Small intestine (tissue), 7 donors: ENCODE measurements around the gene FOS. TPM values are rescaled to one million over a fixed set of nuclear protein-coding genes. Genes with fewer than 3 reads are reported as not detected.
"Not testable (repeated sequence)": the region's sequence is repeated elsewhere in the genome, so short reads cannot be mapped to it uniquely, and the experiment has no call there.

Source experiments
- DNase-seq, 2 donors: peaks; one replicate each; pipeline versions ENCODE4 v3.0.0 to v3.0.0-alpha.2; 2013
- FAIRE-seq: peaks from 2 replicates; lab custom pipeline; 2012; peaks lifted over from hg19 to GRCh38; lab: Jason Lieb, UNC
- H3K27ac ChIP-seq, 3 donors: one replicate each; pipeline ENCODE4 v1.5.1; 2013; ENCODE audit warnings: low read length in 2 of 3, mild to moderate bottlenecking in 2 of 3, control low read depth in 1 of 3, inconsistent platforms in 1 of 3, low read depth in 1 of 3, moderate library complexity in 1 of 3
- H3K27me3 ChIP-seq, 3 donors: one replicate each; pipeline ENCODE4 v1.6.1; 2013; ENCODE audit warnings: low read length in 3 of 3, inconsistent platforms in 1 of 3; ENCODE audit not compliant: control insufficient read depth in 3 of 3, insufficient read depth in 3 of 3
- H3K36me3 ChIP-seq, 3 donors: one replicate each; pipeline ENCODE4 v1.6.1; 2013; ENCODE audit warnings: low read length in 3 of 3, inconsistent platforms in 1 of 3, low read depth in 1 of 3, mild to moderate bottlenecking in 1 of 3, moderate library complexity in 1 of 3; ENCODE audit not compliant: control insufficient read depth in 3 of 3, insufficient read depth in 2 of 3
- H3K4me1 ChIP-seq, 3 donors: one replicate each; pipeline ENCODE4 v1.6.1; 2013; ENCODE audit warnings: low read length in 2 of 3, inconsistent platforms in 1 of 3, low read depth in 1 of 3, mild to moderate bottlenecking in 1 of 3, moderate library complexity in 1 of 3; ENCODE audit not compliant: control insufficient read depth in 3 of 3, insufficient read depth in 2 of 3
- H3K4me3 ChIP-seq, 3 donors: one replicate each; pipeline ENCODE4 v1.5.1; 2013; ENCODE audit warnings: low read length in 3 of 3, control low read depth in 1 of 3, inconsistent platforms in 1 of 3, low read depth in 1 of 3, mild to moderate bottlenecking in 1 of 3, moderate library complexity in 1 of 3
- H3K9me3 ChIP-seq, 2 donors: one replicate each; pipeline ENCODE4 v1.6.1; 2013; ENCODE audit warnings: low read depth in 1 of 2, low read length in 1 of 2; ENCODE audit not compliant: control insufficient read depth in 2 of 2, insufficient read depth in 1 of 2
- WGBS, 3 donors: extraction: QIAGEN DNeasy Blood & Tissue Kit; methylation state at CpG; one replicate each; pipeline ENCODE4 v1.1.7; 2013; 5-methylcytosine and 5-hydroxymethylcytosine counted together
- polyA plus RNA-seq, 4 donors: library from polyadenylated mRNA; stranded (reverse) in 3 of 4; unstranded in 1 of 4; fragments of 200-250 nt in 3 of 4; fragments of 120-200 nt in 1 of 4; gene quantifications; one replicate each; pipeline versions ENCODE4 v1.2.1 to v1.2.3, GENCODE V29; 2013
- donor health status: healthy with polysubstance abuse.
- donor health status: control.
- donor health status: control.
- donor health status: Bipolar disorder and iron deficiency.
- donor health status: healthy.

The FOS gene
- polyA plus RNA-seq, 4 donors: 71.6 to 1,102 (median 240) TPM

DNA sequence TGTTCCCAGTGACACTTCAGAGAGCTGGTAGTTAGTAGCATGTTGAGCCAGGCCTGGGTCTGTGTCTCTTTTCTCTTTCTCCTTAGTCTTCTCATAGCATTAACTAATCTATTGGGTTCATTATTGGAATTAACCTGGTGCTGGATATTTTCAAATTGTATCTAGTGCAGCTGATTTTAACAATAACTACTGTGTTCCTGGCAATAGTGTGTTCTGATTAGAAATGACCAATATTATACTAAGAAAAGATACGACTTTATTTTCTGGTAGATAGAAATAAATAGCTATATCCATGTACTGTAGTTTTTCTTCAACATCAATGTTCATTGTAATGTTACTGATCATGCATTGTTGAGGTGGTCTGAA, 3.0 kb downstream of the FOS start:
- FAIRE-seq (no peak), DNase-seq (no peak)
- 75 to 89% (median 86%) methylated on average over 1 of the region's 1 CpG for WGBS, 3 donors
- Histone ChIP-seq H3K27ac (peak overlapping the region in 2 of 3 donors; percentile 81 to 99), H3K27me3 (peaks cover 0 to 5% (median 0%) of the 10 kb centered on the region in 3 donors), H3K4me3 (peak overlapping the region in 2 of 3 donors; percentile 8 to 88), H3K9me3 (no peaks in the 10 kb centered on the region), H3K36me3 (peaks cover 4 to 21% (median 15%) of the 10 kb centered on the region in 3 donors), H3K4me1 (peaks cover 0 to 65% (median 0%) of the 10 kb centered on the region in 3 donors)

DNA sequence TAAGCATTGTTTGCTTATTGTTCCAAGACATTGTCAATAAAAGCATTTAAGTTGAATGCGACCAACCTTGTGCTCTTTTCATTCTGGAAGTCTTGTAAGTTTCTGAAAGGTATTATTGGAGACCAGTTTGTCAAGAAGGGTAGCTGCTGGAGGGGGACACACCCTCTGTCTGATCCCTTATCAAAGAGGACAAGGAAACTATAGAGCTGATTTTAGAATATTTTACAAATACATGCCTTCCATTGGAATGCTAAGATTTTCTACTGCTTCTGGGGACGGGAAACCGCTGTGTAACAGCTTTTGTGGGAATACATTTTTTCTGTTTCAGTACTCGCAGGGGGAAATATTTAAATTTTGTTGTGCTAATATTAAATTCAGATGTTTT, 3.5 kb downstream of the FOS start:
- peaks cover 0 to 64% (median 0%) of the 10 kb centered on the region in 3 donors for H3K4me1 ChIP-seq
- no peak for FAIRE-seq
- peak overlapping the region; percentile 52 to 90 (median 88) for H3K27ac ChIP-seq
- peaks cover 4 to 21% (median 15%) of the 10 kb centered on the region in 3 donors for H3K36me3 ChIP-seq
- H3K4me3 ChIP-seq: peak overlapping the region in 1 of 3 donors; percentile 30
- peak; percentile 35 to 88 for DNase-seq
- H3K27me3 ChIP-seq: peaks cover 0 to 5% (median 0%) of the 10 kb centered on the region in 3 donors
- H3K9me3 ChIP-seq: no peaks in the 10 kb centered on the region
- 86 to 89% (median 86%) methylated on average over 4 of the region's 4 CpGs for WGBS, 3 donors

DNA sequence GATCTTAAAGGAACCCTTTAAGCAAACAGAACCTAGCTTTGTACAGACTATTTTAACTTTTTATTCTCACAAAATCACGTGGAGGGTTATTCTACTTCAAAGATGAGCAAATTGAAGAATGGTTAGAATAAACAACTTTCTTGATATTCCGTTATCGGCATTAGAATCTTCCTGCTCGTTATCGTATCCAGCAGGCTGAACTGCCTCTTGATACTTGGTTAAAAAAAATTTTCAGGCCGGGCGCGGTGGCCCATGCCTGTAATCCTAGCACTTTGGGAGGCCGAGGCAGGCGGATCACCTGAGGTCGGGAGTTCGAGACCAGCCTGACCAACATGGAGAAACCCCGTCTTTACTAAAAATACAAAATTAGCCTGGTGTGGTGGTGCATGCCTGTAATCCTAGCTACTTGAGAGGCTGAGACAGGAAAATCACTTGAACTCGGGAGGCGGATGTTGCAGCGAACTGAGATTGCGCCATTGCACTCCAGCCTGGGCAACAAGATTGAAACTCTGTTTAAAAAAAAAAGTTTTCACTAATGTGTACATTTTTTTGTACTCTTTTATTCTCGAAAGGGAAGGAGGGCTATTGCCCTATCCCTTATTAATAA, 4.0 kb downstream of the FOS start:
- H3K27ac ChIP-seq: peak overlapping the region; percentile 73 to 90 (median 88)
- H3K9me3 ChIP-seq, H3K27me3 ChIP-seq, FAIRE-seq, DNase-seq: not testable (repeated sequence)
- H3K4me3 ChIP-seq: peak overlapping the region in 1 of 3 donors; percentile 30
- peaks cover 0 to 59% (median 0%) of the 10 kb centered on the region in 3 donors for H3K4me1 ChIP-seq
- 68 to 85% (median 75%) methylated on average over 18 of the region's 18 CpGs for WGBS, 3 donors
- peaks cover 4 to 21% (median 15%) of the 10 kb centered on the region in 3 donors for H3K36me3 ChIP-seq

DNA sequence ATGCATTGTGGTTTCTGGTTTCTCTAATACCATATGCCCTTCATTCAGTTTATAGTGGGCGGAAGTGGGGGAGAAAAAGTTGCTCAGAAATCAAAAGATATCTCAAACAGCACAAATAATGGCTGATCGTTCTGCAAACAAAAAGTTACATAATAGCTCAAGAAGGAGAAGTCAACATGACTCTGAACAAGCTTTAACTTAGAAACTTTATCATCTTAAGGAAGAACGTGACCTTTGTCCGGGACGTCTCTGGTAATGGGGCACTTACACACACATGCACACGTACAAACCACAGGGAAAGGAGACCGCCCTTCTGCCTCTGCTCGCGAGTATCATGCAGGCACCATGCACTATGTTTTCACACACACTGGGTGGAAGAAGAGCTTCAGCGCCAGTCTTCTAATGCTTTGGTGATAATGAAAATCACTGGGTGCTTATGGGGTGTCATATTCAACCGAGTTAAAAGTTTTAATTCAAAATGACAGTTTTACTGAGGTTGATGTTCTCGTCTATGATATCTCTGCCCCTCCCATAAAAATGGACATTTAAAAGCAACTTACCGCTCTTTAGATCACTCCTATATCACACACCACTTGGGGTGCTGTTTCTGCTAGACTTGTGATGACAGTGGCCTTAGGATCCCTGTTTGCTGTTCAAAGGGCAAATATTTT, 4.7 kb downstream of the FOS start:
- H3K36me3 ChIP-seq: peaks cover 4 to 21% (median 15%) of the 10 kb centered on the region in 3 donors
- H3K4me3 ChIP-seq: no peak overlapping the region
- H3K27me3 ChIP-seq: peaks cover 0 to 5% (median 0%) of the 10 kb centered on the region in 3 donors
- DNase-seq (peak; percentile 96), FAIRE-seq (no peak)
- H3K27ac ChIP-seq: peak overlapping the region; percentile 73 to 90 (median 88)
- H3K4me1 ChIP-seq: peaks cover 0 to 56% (median 0%) of the 10 kb centered on the region in 3 donors
- 17 to 49% (median 28%) methylated on average over 13 of the region's 13 CpGs for WGBS, 3 donors
- H3K9me3 ChIP-seq: no peaks in the 10 kb centered on the region

DNA sequence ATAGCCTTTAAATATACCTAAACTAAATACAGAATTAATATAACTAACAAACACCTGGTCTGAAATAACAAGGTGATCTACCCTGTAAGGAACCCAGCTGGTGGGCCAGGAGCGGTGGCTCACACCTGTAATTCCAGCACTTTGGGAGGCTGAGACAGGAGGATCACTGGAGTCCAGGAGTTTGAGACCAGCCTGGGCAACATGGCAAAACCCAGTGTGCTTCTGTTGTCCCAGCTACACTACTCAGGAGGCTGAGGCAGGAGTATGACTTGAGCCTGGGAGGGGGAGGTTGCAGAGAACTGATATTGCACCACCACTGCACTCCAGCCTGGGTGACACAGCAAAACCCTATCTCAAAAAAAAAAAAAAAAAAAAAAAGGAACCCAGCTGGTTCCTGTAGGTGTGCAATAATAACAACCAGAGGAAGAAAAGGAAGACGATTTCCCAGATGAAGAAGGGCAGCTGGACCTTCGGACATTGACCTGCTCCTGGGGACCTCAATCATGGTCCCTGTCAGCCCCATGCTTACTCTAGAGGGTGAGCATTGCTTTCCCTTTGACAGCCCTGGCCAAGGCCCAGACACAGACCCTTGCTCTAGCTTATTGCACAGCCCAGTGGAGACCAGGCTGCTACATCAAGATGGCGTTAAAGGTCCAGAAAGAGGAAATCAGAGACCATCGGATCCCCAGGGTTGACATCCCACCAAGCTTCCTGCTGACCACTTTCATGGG, 5.4 kb downstream of the FOS start:
- Histone ChIP-seq H3K4me1 (peaks cover 0 to 56% (median 0%) of the 10 kb centered on the region in 3 donors), H3K4me3 (no peak overlapping the region), H3K36me3 (peaks cover 4 to 21% (median 15%) of the 10 kb centered on the region in 3 donors), H3K27ac (peak overlapping the region; percentile 73 to 90 (median 88)), H3K27me3 (peaks cover 0 to 5% (median 0%) of the 10 kb centered on the region in 3 donors), H3K9me3 (no peaks in the 10 kb centered on the region)
- 41 to 55% (median 45%) methylated on average over 5 of the region's 5 CpGs for WGBS, 3 donors
- FAIRE-seq (no peak), DNase-seq (peak; percentile 70 to 74)

DNA sequence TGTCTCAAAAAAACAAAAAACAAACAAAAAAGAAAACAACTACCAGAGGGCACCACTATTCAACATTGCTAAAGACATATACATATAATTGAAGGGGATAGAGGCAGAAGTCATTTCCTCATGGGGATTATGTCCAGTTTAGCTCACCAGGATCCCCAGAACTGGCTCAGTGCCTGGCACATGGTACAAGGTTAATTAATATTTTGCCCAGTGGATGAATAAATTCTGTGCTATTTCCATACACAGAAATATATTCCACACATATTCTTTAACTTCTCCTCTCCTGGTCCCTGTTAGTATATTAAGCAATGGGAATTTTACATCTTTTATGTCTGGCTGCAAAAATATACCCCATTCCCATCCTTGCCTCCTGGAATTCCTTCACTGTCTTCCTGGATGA, 6.7 kb downstream of the FOS start:
- H3K27ac ChIP-seq: no peak overlapping the region
- no peak overlapping the region for H3K4me3 ChIP-seq
- H3K36me3 ChIP-seq: peaks cover 4 to 12% (median 11%) of the 10 kb centered on the region in 3 donors
- peaks cover 0 to 47% (median 0%) of the 10 kb centered on the region in 3 donors for H3K4me1 ChIP-seq
- H3K9me3 ChIP-seq: no peaks in the 10 kb centered on the region
- FAIRE-seq: no peak
- no peak for DNase-seq
- no peaks in the 10 kb centered on the region for H3K27me3 ChIP-seq

DNA sequence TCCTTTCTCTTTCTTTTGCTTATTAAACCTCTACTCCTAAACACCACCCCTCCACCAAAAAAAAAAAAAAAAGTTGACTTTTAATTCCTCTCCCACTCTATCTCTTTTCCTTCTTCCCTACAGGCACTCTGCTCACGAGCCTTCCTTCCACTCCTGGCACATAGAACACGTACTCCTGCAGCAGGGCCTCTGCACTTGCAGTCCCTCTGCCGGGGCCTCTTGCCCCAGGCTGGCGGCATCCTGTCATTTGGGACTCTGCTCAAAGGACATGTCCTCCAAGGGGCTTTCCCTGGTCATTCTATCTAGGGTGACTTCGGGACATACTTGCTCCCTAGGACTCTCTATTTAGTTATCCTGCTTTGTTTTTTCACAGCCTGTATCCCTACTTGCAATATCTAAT, 7.7 kb downstream of the FOS start:
- Histone ChIP-seq H3K27ac (peak overlapping the region in 1 of 3 donors; percentile 23), H3K27me3 (no peaks in the 10 kb centered on the region), H3K4me1 (peaks cover 0 to 40% (median 0%) of the 10 kb centered on the region in 3 donors), H3K9me3 (no peaks in the 10 kb centered on the region), H3K36me3 (peaks cover 2% of the 10 kb centered on the region in 3 donors), H3K4me3 (no peak overlapping the region)
- no peak for FAIRE-seq
- WGBS, 3 donors: 43 to 53% (median 48%) methylated on average over 5 of the region's 5 CpGs
- DNase-seq: peak in 1 of 2 donors; percentile 95

DNA sequence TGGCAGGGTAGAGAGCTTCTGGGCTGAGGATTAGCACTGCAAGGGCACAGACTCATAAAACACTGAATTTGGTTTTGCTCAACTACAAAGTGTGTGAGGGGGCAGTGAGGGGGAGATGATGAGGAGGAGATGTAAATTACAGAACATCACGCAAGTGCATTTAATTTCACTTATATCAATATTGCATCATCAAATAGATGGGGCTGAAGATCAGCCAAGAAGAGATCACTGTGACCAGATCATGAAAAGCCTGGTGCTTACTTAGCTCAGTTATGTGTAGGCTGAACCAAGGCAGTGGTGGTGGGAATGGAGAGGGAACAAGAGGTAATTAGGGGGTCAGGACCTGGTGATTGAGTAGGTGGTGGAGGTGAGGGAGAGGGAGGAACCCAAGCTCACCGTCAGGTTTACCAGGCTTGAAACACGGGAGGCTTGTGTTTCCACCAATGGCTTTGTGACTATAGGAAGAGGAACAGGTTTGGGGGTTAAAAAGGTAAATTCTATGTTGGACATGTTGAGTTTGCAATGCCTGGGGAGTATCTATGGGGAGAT, 11.3 kb downstream of the FOS start:
- Histone ChIP-seq H3K4me1 (peaks cover 0 to 26% (median 8%) of the 10 kb centered on the region in 3 donors), H3K36me3 (no peaks in the 10 kb centered on the region), H3K9me3 (no peaks in the 10 kb centered on the region), H3K4me3 (no peak overlapping the region), H3K27ac (no peak overlapping the region), H3K27me3 (no peaks in the 10 kb centered on the region)
- no peak for FAIRE-seq
- WGBS, 3 donors: 83 to 89% (median 89%) methylated on average over 3 of the region's 3 CpGs
- no peak for DNase-seq
